Esophagus (tissue), 2 donors: ENCODE results near the gene COL5A1. TPM values are rescaled to one million over a fixed set of nuclear protein-coding genes. Genes with fewer than 3 reads are reported as not detected.

ENCODE experiments used
- H3K27ac ChIP-seq, 2 donors: one replicate each; pipeline ENCODE4 v1.5.1; 2013; ENCODE audit warnings: low read depth in 2 of 2, mild to moderate bottlenecking in 2 of 2, inconsistent platforms in 1 of 2, low read length in 1 of 2, moderate library complexity in 1 of 2
- H3K27me3 ChIP-seq, 2 donors: one replicate each; pipeline ENCODE4 v1.6.1; 2013; ENCODE audit warnings: low read length in 2 of 2, control low read depth in 1 of 2, mild to moderate bottlenecking in 1 of 2; ENCODE audit not compliant: insufficient read depth in 2 of 2, control insufficient read depth in 1 of 2
- H3K36me3 ChIP-seq, 2 donors: one replicate each; pipeline ENCODE4 v1.6.1; 2013; ENCODE audit warnings: low read length in 1 of 2; ENCODE audit not compliant: control insufficient read depth in 2 of 2, insufficient read depth in 2 of 2
- H3K4me1 ChIP-seq, 2 donors: one replicate each; pipeline ENCODE4 v1.6.1; 2013; ENCODE audit warnings: low read length in 1 of 2; ENCODE audit not compliant: control insufficient read depth in 2 of 2, insufficient read depth in 2 of 2
- H3K4me3 ChIP-seq, 2 donors: one replicate each; pipeline ENCODE4 v1.5.1; 2013; ENCODE audit warnings: low read length in 2 of 2, mild to moderate bottlenecking in 2 of 2, low read depth in 1 of 2, moderate library complexity in 1 of 2
- H3K9me3 ChIP-seq, 2 donors: one replicate each; pipeline ENCODE4 v1.6.1; 2013; ENCODE audit warnings: mild to moderate bottlenecking in 2 of 2, low read depth in 1 of 2, low read length in 1 of 2, moderate library complexity in 1 of 2; ENCODE audit not compliant: control insufficient read depth in 2 of 2, insufficient read depth in 1 of 2
- WGBS, 2 donors: extraction: QIAGEN DNeasy Blood & Tissue Kit; methylation state at CpG; one replicate each; pipeline ENCODE4 v1.1.7; 2013; 5-methylcytosine and 5-hydroxymethylcytosine counted together
- polyA plus RNA-seq, 2 donors: library from polyadenylated mRNA; stranded (reverse); fragments of 200-250 nt; gene quantifications; one replicate each; pipeline ENCODE4 v1.2.3, GENCODE V29; 2013
- donor health status: healthy with polysubstance abuse.
- donor health status: Bipolar disorder and iron deficiency.

COL5A1 gene
- 1 to 10 TPM; 3.5 to 7.6 TPM for polyA plus RNA-seq

- Histone ChIP-seq H3K4me1 (peaks cover 5 to 13% of the 10 kb centered on the region in 2 donors), H3K36me3 (no peaks in the 10 kb centered on the region), H3K9me3 (no peaks in the 10 kb centered on the region), H3K4me3 (peak within 1 kb of the TSS; percentile 43 to 65), H3K27me3 (no peaks in the 10 kb centered on the region), H3K27ac (peak within 1 kb of the TSS; percentile 80 to 87)
- WGBS, 2 donors = 1 to 2% methylated on average over 63 to 72 of the region's 72 CpGs
These were observed at the start of gene COL5A1 for GRCh38 chr9:134641173-134641989. Gene COL5A1, plus strand, starts transcription at chr9:134641803. Its CDS starts 385 bp downstream, at chr9:134642188.

- H3K4me3 ChIP-seq = no peak overlapping the region
- H3K4me1 ChIP-seq = no peaks in the 10 kb centered on the region
- no peaks in the 10 kb centered on the region for H3K36me3 ChIP-seq
- no peaks in the 10 kb centered on the region for H3K27me3 ChIP-seq
- 64 to 69% methylated on average over 34 of the region's 34 CpGs for WGBS, 2 donors
- no peaks in the 10 kb centered on the region for H3K9me3 ChIP-seq
- peak overlapping the region; percentile 8 to 33 for H3K27ac ChIP-seq
These were observed 49.4 kb upstream of the COL5A1 start for GRCh38 chr9:134592018-134592818.

- no peak overlapping the region for H3K4me3 ChIP-seq
- no peaks in the 10 kb centered on the region for H3K27me3 ChIP-seq
- H3K4me1 ChIP-seq = no peaks in the 10 kb centered on the region
- H3K27ac ChIP-seq = peak overlapping the region in 1 of 2 donors; percentile 8
- H3K36me3 ChIP-seq = no peaks in the 10 kb centered on the region
- no peaks in the 10 kb centered on the region for H3K9me3 ChIP-seq
- WGBS, 2 donors = 62 to 79% methylated on average over 6 to 9 of the region's 9 CpGs
These were observed 48.8 kb upstream of the COL5A1 start for GRCh38 chr9:134592819-134593200.

DNA sequence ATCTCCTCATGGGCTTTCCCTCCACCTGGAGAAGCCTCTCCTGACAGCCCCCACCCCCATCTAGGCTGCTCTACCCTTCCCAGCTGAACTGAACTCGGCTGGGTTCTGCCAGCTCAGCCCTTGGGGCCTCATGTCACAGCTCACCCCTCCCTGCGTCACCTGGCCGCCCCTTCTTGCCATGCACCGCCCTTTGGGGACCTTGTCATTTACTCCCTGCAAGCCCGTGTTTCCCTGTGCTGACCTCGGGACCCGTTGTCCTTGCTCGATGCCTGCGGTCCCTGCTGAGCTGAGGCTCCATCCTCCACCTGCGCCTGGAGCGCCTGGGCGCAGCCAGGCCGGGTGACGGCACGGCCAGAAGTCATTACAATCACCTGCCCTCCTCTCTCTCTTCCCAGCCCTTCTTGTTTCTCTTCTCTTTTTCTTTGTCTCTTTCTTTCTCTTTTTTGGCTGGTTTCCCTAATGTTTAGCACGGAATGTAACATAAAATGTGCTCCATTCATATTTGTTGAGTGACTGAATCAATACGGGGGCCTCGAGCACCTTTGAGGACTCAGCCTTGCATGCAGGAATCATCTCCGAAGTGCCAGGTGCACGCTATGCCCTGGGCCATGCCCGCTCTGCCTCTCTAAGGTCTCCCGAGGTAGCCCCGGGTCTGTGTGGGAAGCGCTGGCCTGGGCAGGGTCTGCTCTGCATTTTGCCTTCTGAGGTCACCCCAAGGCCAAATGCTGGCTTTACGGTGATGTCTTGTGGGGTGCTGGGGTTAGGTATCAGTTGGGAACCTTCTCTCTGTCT, 48.1 kb upstream of the COL5A1 start:
- Histone ChIP-seq H3K27ac (no peak overlapping the region), H3K4me3 (no peak overlapping the region), H3K4me1 (no peaks in the 10 kb centered on the region), H3K36me3 (no peaks in the 10 kb centered on the region), H3K9me3 (no peaks in the 10 kb centered on the region), H3K27me3 (no peaks in the 10 kb centered on the region)
- WGBS, 2 donors = 82 to 85% methylated on average over 25 of the region's 25 CpGs

DNA sequence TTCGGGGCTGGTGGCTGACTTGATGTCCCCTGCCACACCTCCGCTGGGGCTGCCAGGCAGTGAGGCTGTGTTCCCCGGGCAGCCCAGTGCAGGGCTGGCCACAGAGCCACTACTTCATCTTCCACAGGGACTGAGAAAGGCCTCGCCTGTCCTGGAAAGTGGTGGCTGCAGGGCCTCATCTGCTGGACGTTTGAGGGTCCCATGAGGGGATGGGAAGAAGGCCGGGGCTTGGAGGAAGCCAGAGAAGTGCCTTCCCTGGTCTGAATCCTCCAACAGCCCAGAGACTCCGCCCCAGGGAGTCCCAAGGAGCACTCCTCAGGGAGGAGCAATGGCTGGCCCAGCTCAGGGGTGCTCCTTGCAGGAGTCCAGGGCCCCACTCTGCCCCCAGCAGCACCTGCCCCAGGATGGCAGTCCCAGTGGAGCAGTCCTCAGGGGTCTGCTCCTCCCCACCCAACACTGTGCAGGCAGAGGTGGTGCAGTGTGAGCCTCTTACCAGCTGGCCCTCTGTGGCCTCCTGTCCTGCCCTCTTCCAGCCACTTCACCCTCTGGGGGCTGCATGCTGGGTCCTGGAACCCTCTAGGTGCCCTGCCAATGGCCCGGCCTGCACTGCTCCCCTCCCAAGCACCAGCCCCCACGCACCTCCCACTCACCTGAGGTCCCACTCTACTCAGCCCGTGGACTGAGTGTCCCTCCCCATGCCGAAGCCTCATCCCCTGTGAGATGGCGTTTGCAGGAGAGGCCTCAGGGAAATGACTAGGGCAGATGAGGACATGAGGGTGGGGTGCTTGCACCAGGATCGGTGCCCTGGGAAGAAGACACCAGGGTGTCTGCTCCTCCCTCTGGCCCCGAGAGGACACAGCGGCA, 47.3 kb upstream of the COL5A1 start:
- H3K9me3 ChIP-seq = no peaks in the 10 kb centered on the region

DNA sequence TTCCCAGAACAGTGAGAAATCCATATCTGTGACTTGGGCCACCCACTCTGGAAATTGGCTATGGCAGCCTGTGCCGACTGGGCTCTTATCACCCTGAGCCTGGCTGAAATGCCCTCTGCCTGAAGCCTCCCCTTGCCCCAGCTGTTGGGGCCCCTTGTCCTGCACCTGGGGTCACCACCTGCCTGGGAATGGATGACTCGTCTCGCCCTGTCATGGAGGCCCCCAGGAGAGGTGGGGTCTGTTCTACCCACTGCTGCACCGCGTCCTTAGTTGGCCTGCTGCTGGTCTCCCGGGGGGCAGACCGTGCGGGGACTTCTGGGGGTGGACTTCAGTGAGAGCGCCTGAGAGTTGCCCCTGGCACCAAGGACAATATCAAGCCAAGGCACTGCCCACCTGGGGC, 46.6 kb upstream of the COL5A1 start:
- Histone ChIP-seq H3K27me3 (no peaks in the 10 kb centered on the region), H3K4me3 (no peak overlapping the region), H3K36me3 (no peaks in the 10 kb centered on the region), H3K9me3 (no peaks in the 10 kb centered on the region), H3K4me1 (no peaks in the 10 kb centered on the region), H3K27ac (no peak overlapping the region)
- 95 to 96% methylated on average over 9 of the region's 9 CpGs for WGBS, 2 donors

More for the DNA sequence above, 47.3 kb upstream of the COL5A1 start:
- Histone ChIP-seq H3K4me3 (no peak overlapping the region), H3K36me3 (no peaks in the 10 kb centered on the region), H3K27me3 (no peaks in the 10 kb centered on the region), H3K27ac (no peak overlapping the region), H3K4me1 (no peaks in the 10 kb centered on the region)
- 85 to 89% methylated on average over 15 of the region's 15 CpGs for WGBS, 2 donors

DNA sequence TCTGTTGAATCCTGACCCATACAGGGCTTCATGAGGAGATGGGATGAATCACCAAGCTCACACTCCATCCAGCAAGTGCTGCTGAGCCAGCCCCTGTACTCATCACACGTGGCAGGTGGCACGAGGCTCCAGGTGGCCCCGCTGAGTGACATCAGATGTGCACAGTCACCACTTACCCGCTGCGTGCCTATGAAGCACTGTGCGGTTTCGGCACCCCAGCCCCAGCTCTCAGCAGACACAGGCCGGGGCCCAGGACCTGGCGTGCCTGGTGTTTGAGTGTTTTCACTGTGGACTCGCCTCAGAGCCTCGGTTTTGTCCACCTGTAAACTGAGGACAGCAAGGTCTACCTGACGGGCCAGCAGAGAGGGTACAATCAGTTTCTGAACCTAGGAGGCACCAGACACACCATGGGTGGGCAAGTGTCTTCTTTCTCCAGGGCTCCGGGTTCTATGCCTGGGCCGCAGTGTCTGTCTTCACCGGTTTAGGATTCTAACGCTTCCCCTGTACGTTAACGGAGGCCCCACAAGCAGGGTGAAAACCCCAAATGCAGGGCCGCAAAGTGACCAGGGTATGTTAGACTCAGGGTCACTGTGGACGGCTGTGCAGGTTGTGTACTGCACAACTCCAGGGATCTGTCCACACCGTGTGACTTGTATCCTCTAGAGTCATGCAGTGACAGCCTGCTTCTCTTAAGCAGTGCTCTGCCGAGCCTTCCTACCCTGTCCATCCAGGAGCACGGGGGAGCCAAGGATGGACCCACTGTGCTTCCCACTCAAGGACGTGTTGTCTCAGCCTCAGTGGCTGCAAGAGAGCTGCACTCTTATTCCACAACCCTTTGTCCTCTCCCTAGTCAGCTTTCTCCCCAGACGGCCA, 44.3 kb upstream of the COL5A1 start:
- 87 to 90% methylated on average over 25 of the region's 25 CpGs for WGBS, 2 donors
- Histone ChIP-seq H3K36me3 (no peaks in the 10 kb centered on the region), H3K4me1 (no peaks in the 10 kb centered on the region), H3K4me3 (no peak overlapping the region), H3K27ac (no peak overlapping the region), H3K27me3 (no peaks in the 10 kb centered on the region), H3K9me3 (peaks cover 0 to 4% of the 10 kb centered on the region in 2 donors)
